ENCODE results near the gene OGFOD1. TPM values are rescaled to one million over a fixed set of nuclear protein-coding genes. Genes with fewer than 3 reads are reported as not detected.
"Not testable (repeated sequence)": the region's sequence is repeated elsewhere in the genome, so short reads cannot be mapped to it uniquely, and the experiment has no call there.

OGFOD1 gene
- total RNA-seq, 1 donor from 2014 or later, result 26.9 TPM

- FAIRE-seq, result no peak
Measured at GRCh38 chr16:56478281-56479049, 27.1 kb downstream of the OGFOD1 start.

GRCh38 chr16:56479469-56479868 is 28.1 kb downstream of the OGFOD1 start:
- FAIRE-seq (no peak), DNase-seq (ENCODE audit: low spot score in 2 of 2) (no peak)

More at GRCh38 chr16:56478281-56479049, 27.1 kb downstream of the OGFOD1 start:
- no peak for DNase-seq (ENCODE audit: low spot score in 2 of 2)

- DNase-seq (ENCODE audit: low spot score in 2 of 2) (no peak), FAIRE-seq (no peak)
Measured at GRCh38 chr16:56480776-56481467, 29.6 kb downstream of the OGFOD1 start.

- DNase-seq (ENCODE audit: low spot score in 2 of 2) (no peak), FAIRE-seq (no peak)
Measured at GRCh38 chr16:56481468-56482122, 30.2 kb downstream of the OGFOD1 start.

- no peak for DNase-seq (ENCODE audit: low spot score in 2 of 2)
- no peak for FAIRE-seq
Measured at GRCh38 chr16:56482683-56483236, 31.4 kb downstream of the OGFOD1 start.

- DNase-seq (ENCODE audit: low spot score in 2 of 2) (no peak), FAIRE-seq (no peak)
Measured at GRCh38 chr16:56483394-56483793, 32.0 kb downstream of the OGFOD1 start.

GRCh38 chr16:56488035-56488434 is 36.7 kb downstream of the OGFOD1 start:
- DNase-seq (ENCODE audit: low spot score in 2 of 2), result no peak
- FAIRE-seq, result no peak

GRCh38 chr16:56488868-56489267 is 37.5 kb downstream of the OGFOD1 start:
- DNase-seq (ENCODE audit: low spot score in 2 of 2); FAIRE-seq: not testable (repeated sequence)

GRCh38 chr16:56491657-56492261 is 40.4 kb downstream of the OGFOD1 start:
- no peak for DNase-seq (ENCODE audit: low spot score in 2 of 2)
- FAIRE-seq, result peak; percentile 93

GRCh38 chr16:56493126-56493525 is 41.8 kb downstream of the OGFOD1 start:
- FAIRE-seq (no peak), DNase-seq (ENCODE audit: low spot score in 2 of 2) (no peak)

GRCh38 chr16:56493815-56494214 is 42.5 kb downstream of the OGFOD1 start:
- FAIRE-seq (no peak), DNase-seq (ENCODE audit: low spot score in 2 of 2) (no peak)

GRCh38 chr16:56505181-56505580 is 53.8 kb downstream of the OGFOD1 start:
- FAIRE-seq (no peak), DNase-seq (ENCODE audit: low spot score in 2 of 2) (no peak)

GRCh38 chr16:56506941-56507340 is 55.6 kb downstream of the OGFOD1 start:
- FAIRE-seq (no peak), DNase-seq (ENCODE audit: low spot score in 2 of 2) (no peak)

- FAIRE-seq (no peak), DNase-seq (ENCODE audit: low spot score in 2 of 2) (no peak)
Measured at GRCh38 chr16:56510544-56510943, 59.2 kb downstream of the OGFOD1 start.

GRCh38 chr16:56512025-56512424 is 60.7 kb downstream of the OGFOD1 start:
- FAIRE-seq (no peak), DNase-seq (ENCODE audit: low spot score in 2 of 2) (no peak)

GRCh38 chr16:56513091-56513490 is 61.7 kb downstream of the OGFOD1 start:
- FAIRE-seq, result no peak
- DNase-seq (ENCODE audit: low spot score in 2 of 2), result no peak

- DNase-seq (ENCODE audit: low spot score in 2 of 2) (peak in 1 of 2 donors; percentile 27), FAIRE-seq (no peak)
Measured at GRCh38 chr16:56513972-56514371, 62.6 kb downstream of the OGFOD1 start.

- FAIRE-seq (no peak), DNase-seq (ENCODE audit: low spot score in 2 of 2) (no peak)
Measured at GRCh38 chr16:56514845-56515244, 63.5 kb downstream of the OGFOD1 start.

- FAIRE-seq (no peak), DNase-seq (ENCODE audit: low spot score in 2 of 2) (no peak)
Measured at GRCh38 chr16:56515665-56516064, 64.3 kb downstream of the OGFOD1 start.

GRCh38 chr16:56517206-56517605 is 65.9 kb downstream of the OGFOD1 start:
- FAIRE-seq, result no peak
- DNase-seq (ENCODE audit: low spot score in 2 of 2), result no peak

GRCh38 chr16:56518425-56518824 is 67.1 kb downstream of the OGFOD1 start:
- FAIRE-seq (no peak), DNase-seq (ENCODE audit: low spot score in 2 of 2) (no peak)

All from frontal cortex (tissue), 4 donors.